Panc1 (cell line): ENCODE data around the gene CLBA1. TPM values are rescaled to one million over a fixed set of nuclear protein-coding genes. Genes with fewer than 3 reads are reported as not detected.

ENCODE experiments used
- ATAC-seq: fragments of 200-7000 bp; cut with Tn5 transposase; 2 replicates; pipeline ENCODE4 v1.9.1; 2020; ENCODE audit warnings: mild to moderate bottlenecking, moderate library complexity
- BruUV-seq: library from RNA; stranded (reverse); fragments of 400-500 nt; replicated peaks from 2 replicates; lab custom pipeline; 2021; lab: Mats Ljungman, UMichigan
- CTCF ChIA-PET: fragments of 300-600 bp; sonication (Branson Sonifier 250); formaldehyde crosslinking; loops from one replicate; lab custom pipeline; 2022; ENCODE audit warnings: antibody characterized with exemption; lab: Charles Lee
- POLR2A ChIA-PET: fragments of 300-600 bp; sonication (Branson Sonifier 250); formaldehyde crosslinking; loops from one replicate; lab custom pipeline; 2022; ENCODE audit warnings: antibody characterized with exemption; lab: Charles Lee
- DNase-seq: peaks from one replicate; pipeline ENCODE4 v3.0.0-alpha.2; 2010; ENCODE audit warnings: low read depth, low spot score
- H3K27ac ChIP-seq: 2 replicates; pipeline ENCODE4 v1.5.1; 2011; ENCODE audit warnings: mild to moderate bottlenecking, low read length, inconsistent platforms
- H3K27me3 ChIP-seq: fragments of 200-500 bp; sonication (Bioruptor generic); 2 replicates; pipeline ENCODE4 v1.6.0; 2014; ENCODE audit warnings: low read length, inconsistent platforms; ENCODE audit not compliant: control insufficient read depth, insufficient read depth
- H3K36me3 ChIP-seq: fragments of 200-500 bp; sonication (Bioruptor generic); 2 replicates; pipeline ENCODE4 v1.5.1; 2014; ENCODE audit warnings: inconsistent platforms, mild to moderate bottlenecking, low read length, moderate library complexity; ENCODE audit not compliant: control insufficient read depth, insufficient read depth
- H3K4me1 ChIP-seq: 2 replicates; pipeline ENCODE4 v1.5.1; 2011; ENCODE audit warnings: inconsistent platforms, mild to moderate bottlenecking, low read length, moderate library complexity; ENCODE audit not compliant: control insufficient read depth, insufficient read depth
- H3K4me3 ChIP-seq, 2 experiments: 2 replicates each; pipeline ENCODE4 v1.5.1; 2011 to 2012; ENCODE audit warnings: low read depth in 2 of 2, low read length in 2 of 2, mild to moderate bottlenecking in 2 of 2, inconsistent platforms in 1 of 2, moderate library complexity in 1 of 2
- H3K9me3 ChIP-seq: fragments of 200-500 bp; sonication (Bioruptor generic); 2 replicates; pipeline ENCODE4 v1.5.1; 2014; ENCODE audit warnings: low read depth, mild to moderate bottlenecking, inconsistent platforms, low read length, moderate library complexity; ENCODE audit not compliant: control insufficient read depth, insufficient read depth
- CTCF ChIP-seq: fragments of 450-650 bp; IDR thresholded peaks from 2 replicates; pipeline ENCODE4 v1.5.1; 2017; ENCODE audit warnings: mild to moderate bottlenecking
- POLR2AphosphoS5 ChIP-seq: IDR thresholded peaks from 2 replicates; pipeline ENCODE4 v1.6.1; 2012; ENCODE audit warnings: mild to moderate bottlenecking, low read depth, low read length, moderate library complexity
- REST ChIP-seq, 2 experiments: IDR thresholded peaks; 2 replicates each; pipeline ENCODE4 v1.6.1; 2011 to 2012; ENCODE audit warnings: low read depth in 2 of 2, control low read depth in 1 of 2, low read length in 1 of 2, mild to moderate bottlenecking in 1 of 2, moderate library complexity in 1 of 2; ENCODE audit not compliant: insufficient read depth in 1 of 2
- SIN3A ChIP-seq: IDR thresholded peaks from 2 replicates; pipeline ENCODE4 v1.6.1; 2012; ENCODE audit warnings: low read depth, mild to moderate bottlenecking, low read length, moderate library complexity, borderline replicate concordance; ENCODE audit not compliant: insufficient read depth
- TCF7L2 ChIP-seq: IDR thresholded peaks from 2 replicates; pipeline ENCODE4 v1.6.1; 2011; ENCODE audit warnings: mild to moderate bottlenecking, low read depth, low read length, inconsistent platforms
- in situ Hi-C: cut with HindIII; loops from 2 replicates; pipeline ENCODE4 v1.10.0; 2016; ENCODE audit warnings: low sequenced_read_pairs, low pct_unique_long_range_greater_than_20kb
- intact Hi-C: fragments of 100-400 bp; cut with micrococcal nuclease; formaldehyde crosslinking; loops from one replicate; pipeline ENCODE4 v1.10.0; 2022; ENCODE audit not compliant: unreplicated experiment
- total RNA-seq: library from RNA; stranded (reverse); gene quantifications from one replicate; pipeline ENCODE4 v1.2.1, GENCODE V29; 2021; ENCODE audit not compliant: unreplicated experiment

Gene CLBA1
- total RNA-seq, 1 experiment from 2014 or later = 13.8 TPM

- ChIA-PET POLR2A (interaction anchor here (0.5 kb wide), 1 partner anchor 12 kb away, joined by 7 read pairs; no protein-coding TSS in a partner anchor), CTCF (no interaction called here)
- DNase-seq = no peak
- ATAC-seq = no peak
- H3K4me3 ChIP-seq = no peak overlapping the region
- H3K4me1 ChIP-seq = no peaks in the 10 kb centered on the region
- BruUV-seq = no TSS peak
- TF ChIP-seq SIN3A (no peak), CTCF (no peak), TCF7L2 (no peak), POLR2AphosphoS5 (no peak), REST (IDR thresholded peaks at IDR 0.05; ENCODE audit: insufficient read depth in 1 of 2, low read depth in 2 of 2, low read length in 1 of 2) (no peak)
- intact Hi-C loops (no loop called here), in situ Hi-C loops (no loop called here)
- H3K36me3 ChIP-seq = peaks cover 4% of the 10 kb centered on the region; the same call in 1 of the 2 replicates
- H3K27me3 ChIP-seq = no peaks in the 10 kb centered on the region
- H3K9me3 ChIP-seq = no peaks in the 10 kb centered on the region
- H3K27ac ChIP-seq = no peak overlapping the region
Observed at GRCh38 chr14:104957146-104958113, 28.2 kb upstream of the CLBA1 start.

GRCh38 chr14:104964546-104964945 is 21.0 kb upstream of the CLBA1 start:
- CTCF ChIA-PET = interaction anchor here (0.9 kb wide), 1 partner anchor 42 kb away, joined by 3 read pairs; no protein-coding TSS in a partner anchor
- H3K27me3 ChIP-seq = no peaks in the 10 kb centered on the region
- DNase-seq (no peak), ATAC-seq (no peak)
- BruUV-seq = no TSS peak
- in situ Hi-C loops = no loop called here
- intact Hi-C loops = no loop called here
- no peak for TF ChIP-seq SIN3A
- no peak for TF ChIP-seq TCF7L2
- no peak for TF ChIP-seq POLR2AphosphoS5
- TF ChIP-seq REST (IDR thresholded peaks at IDR 0.05; ENCODE audit: insufficient read depth in 1 of 2, low read depth in 2 of 2, low read length in 1 of 2) = no peak
- TF ChIP-seq CTCF = no peak
- H3K9me3 ChIP-seq = no peaks in the 10 kb centered on the region
- no peak overlapping the region for H3K4me3 ChIP-seq
- peaks cover 23% of the 10 kb centered on the region for H3K4me1 ChIP-seq
- H3K27ac ChIP-seq = no peak overlapping the region
- POLR2A ChIA-PET = no interaction called here
- H3K36me3 ChIP-seq = no peaks in the 10 kb centered on the region
